ENCODE results near the gene OOSP3.
"Not testable (repeated sequence)": the region's sequence is repeated elsewhere in the genome, so short reads cannot be mapped to it uniquely, and the experiment has no call there.

The OOSP3 gene, protein sequence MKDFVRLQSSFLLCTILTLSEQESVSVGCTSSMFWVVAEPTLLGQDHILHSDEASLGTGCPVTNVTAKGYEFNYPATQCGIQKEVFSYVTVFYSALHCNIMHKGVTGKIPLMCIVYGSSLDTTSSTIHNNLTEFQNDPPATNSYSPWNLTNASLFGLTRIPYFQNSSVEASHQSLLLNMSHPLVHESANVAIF

GRCh38 chr11:59878575-59878974, at the start of gene OOSP3:
Gene OOSP3, plus strand, starts transcription at chr11:59878782. Its CDS starts 27 bp downstream, at chr11:59878809.
- no peak for DNase-seq

- DNase-seq = no peak
Observed at GRCh38 chr11:59829358-59829757, 49.2 kb upstream of the OOSP3 start.

DNA sequence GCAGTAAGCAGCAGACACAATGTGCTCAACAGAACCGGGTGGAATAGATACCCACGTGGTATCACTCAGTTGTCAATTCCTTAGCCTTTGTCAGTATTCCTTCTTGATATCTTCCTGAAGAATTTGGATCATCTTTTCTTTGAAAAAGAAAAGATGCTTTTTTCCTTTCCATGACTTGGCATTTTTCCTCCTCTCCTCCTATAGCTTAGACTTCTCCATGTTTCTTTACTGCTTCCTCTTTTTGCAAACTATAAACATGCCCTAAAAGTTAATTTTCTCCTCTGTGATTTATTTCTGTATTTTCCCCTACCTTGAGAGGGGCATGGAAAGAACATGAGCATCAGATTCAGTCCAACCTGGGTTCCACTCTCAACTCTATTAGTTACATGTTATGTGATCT, 45.0 kb upstream of the OOSP3 start:
- DNase-seq = no peak

GRCh38 chr11:59839615-59840014, 39.0 kb upstream of the OOSP3 start:
- no peak for DNase-seq

- DNase-seq = no peak
Observed at GRCh38 chr11:59841514-59841913, 37.1 kb upstream of the OOSP3 start.

DNA sequence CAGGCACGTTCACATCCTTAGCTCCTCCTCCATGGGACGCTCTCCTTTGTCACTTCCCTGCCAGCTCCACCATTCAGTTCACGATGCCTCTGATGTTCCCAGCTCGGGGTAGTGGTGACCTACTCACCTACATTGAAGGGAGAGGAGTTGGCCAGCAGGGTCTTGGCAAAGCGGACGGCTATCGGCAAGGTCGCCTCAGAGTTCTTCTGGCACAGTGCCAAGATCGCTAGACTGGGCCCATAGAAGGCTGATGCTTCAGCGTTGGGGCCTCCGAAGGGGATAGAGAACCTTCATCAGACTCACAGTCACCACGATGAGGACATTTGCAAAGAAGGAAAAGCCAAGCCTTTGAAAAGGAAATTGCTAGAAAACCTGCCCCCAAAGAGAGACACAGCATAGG, 36.3 kb upstream of the OOSP3 start:
- DNase-seq = no peak

- no peak for DNase-seq
Observed at GRCh38 chr11:59845399-59845798, 33.2 kb upstream of the OOSP3 start, which contains the start of gene CBLIF. Gene CBLIF, minus strand, starts transcription at chr11:59845499. Its CDS starts 46 bp downstream, at chr11:59845453.

- DNase-seq = no peak
Observed at GRCh38 chr11:59846556-59846955, 32.0 kb upstream of the OOSP3 start.

DNA sequence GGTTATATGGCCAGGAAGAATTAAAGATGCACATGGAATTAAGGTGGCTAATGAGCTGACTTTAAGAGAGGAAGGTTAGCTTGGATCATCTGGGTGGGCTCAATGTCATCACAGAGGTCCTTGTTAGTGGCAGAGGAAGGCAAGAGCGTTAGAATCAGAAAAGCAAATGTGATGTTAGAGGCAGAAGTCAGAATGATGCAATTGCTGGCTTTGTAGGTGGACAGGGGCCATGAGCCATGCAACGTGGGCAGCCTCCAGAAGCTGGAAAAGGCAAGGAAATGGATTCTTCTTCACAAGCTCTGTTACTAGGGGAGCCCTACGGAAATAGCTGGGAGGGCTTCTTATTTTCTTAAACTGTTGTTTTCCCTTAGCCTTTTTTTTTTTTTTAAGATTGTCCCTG, 31.0 kb upstream of the OOSP3 start:
- DNase-seq = no peak

GRCh38 chr11:59848439-59848838, 30.1 kb upstream of the OOSP3 start:
- not testable (repeated sequence) for DNase-seq

GRCh38 chr11:59849129-59849528, 29.5 kb upstream of the OOSP3 start:
- no peak for DNase-seq

DNA sequence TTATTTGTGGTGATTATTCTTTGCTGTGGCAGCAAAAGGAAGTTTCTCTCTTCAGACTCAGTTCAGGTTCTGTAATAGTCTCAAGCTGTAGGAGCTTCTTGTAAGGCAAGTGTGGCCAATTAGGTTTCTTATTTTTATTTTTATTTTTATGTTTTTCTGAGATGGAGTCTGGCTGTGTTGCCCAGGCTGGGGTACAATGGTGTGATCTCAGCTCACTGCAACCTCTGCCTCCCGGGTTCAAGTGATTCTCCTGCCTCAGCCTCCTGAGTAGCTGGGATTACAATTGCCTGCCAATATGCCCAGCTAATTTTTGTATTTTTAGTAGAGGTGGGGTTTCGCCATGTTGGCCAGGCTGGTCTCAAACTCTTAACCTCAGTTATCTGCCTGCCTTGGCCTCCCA, 29.0 kb upstream of the OOSP3 start:
- not testable (repeated sequence) for DNase-seq

GRCh38 chr11:59851416-59851815, 27.2 kb upstream of the OOSP3 start:
- not testable (repeated sequence) for DNase-seq

DNA sequence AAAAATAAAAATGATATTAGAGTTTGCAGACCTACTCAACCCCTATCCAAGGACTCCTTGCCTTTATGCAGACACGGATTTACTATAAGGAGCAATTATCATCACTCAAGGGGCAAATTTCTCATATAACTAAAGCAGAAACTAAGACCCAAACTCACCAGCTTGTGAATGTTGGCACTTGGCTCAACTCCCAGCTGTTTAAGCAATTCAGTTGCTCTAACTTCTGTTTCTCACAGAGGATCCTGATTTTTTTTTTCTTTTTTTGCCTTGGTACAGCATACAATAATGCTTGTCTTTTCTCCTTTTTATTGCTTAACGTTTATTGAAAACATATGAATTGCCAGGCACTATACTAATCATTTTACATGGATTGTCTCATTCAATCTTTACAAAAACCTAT, 23.7 kb upstream of the OOSP3 start:
- DNase-seq = no peak

DNA sequence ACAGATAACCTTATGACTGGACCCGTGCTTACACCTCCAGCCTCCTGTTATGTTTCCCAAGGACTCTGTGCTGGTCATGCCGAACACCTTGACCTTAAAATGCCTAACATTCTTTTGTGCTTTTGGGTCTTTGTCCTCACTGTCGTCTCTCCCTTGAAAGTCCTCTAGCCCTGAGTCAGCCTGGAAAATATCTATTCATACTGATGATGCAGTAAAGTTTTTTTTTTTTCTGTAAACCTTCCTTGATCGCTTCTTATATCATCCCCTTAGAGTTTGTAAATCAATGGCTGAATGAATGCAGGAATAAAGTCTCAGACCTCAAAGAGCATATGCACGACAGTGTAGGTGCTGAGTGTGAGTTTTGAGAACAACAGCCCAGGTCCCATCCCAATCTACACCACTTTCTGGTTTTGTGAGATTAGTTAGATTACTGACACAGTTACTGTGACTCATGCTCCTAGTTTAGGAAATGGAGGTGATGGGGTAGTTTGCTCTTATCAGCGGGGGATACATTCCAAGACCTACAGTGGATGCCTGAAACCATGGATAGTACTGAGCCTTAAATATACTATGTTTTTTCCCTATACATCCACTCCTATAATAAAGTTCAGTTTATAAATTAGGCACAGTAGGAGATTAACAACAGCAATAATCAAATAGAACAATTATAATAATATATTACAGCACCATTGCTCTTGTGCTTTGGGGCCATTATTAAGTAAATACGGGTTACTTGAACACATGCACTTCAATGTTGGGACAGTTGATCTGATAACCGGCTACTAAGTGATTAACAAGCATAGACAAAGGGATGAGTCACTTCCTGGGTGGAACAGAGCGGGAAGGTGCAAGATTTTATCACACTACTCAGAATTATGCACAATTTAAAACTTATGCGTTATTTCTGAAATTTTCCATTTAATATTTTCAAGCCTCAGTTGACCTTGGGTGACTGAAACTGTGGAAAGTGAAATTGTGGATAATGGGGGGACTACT, 20.8 kb upstream of the OOSP3 start:
- no peak for DNase-seq

DNA sequence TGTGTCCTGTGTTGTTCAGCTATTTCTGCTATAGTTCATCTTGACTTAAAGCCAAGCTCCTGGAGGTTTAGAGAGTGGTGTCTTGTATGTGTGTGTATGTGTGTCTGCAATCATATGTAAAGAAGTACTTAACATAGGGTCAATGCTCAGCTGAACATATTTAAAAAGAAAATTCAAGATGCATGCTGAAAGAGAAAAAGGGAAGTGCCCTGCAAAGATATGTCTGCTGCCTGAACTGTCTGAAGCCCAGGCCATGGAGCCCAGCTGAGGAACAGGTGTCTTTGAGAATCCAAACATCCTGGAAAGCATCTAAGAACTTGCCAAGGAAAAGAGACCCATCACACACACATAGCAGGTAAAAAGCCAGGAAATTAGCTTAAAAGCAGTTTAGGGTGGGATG, 18.9 kb upstream of the OOSP3 start:
- no peak for DNase-seq

- no peak for DNase-seq
Observed at GRCh38 chr11:59862252-59862651, 16.3 kb upstream of the OOSP3 start.

GRCh38 chr11:59865031-59865430, 13.6 kb upstream of the OOSP3 start:
- DNase-seq = no peak

DNA sequence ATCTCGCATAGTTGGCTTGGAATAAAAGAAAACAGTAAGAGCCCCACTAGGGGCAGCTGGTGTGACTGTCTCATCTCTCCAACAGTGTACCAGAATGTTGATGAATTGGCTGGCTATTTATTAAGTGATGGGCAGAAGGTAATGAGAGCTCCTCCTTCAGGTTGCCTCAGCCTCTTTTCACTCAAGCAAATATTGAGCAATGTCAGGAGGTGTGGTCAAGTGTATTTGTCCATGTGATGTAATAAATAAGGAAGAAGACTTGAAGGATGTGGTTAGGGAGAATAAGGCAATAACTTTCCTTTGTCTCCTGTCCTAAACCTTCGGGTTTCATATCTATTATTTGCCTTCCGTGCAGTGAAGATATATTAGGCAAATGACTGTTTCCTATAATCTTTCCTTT, 12.2 kb upstream of the OOSP3 start, which contains the start of gene TCN1:
Gene TCN1 (minus strand): TSS at position 91 of the 400 bp plus-strand sequence. CDS start 17 bp downstream, at position 74.
- no peak for DNase-seq

DNA sequence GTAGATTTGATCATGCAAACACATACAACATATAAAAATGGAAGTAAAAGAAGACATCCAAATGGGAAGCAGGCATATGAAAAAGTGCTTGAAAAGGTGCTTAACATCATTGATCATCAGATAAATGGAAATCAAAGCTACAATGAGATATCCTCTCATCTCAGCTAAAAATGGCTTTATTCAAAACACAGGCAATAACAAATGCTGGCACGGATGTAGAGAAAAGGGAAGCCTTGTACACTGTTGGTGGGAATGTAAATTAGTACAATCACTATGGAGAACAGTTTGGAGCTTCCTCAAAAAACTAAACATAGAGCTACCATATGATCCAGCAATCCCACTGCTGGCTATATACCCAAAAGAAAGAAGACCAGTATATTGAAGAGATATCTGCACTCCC, 11.7 kb upstream of the OOSP3 start:
- DNase-seq = no peak

GRCh38 chr11:59867946-59868345, 10.6 kb upstream of the OOSP3 start:
- DNase-seq = no peak

DNA sequence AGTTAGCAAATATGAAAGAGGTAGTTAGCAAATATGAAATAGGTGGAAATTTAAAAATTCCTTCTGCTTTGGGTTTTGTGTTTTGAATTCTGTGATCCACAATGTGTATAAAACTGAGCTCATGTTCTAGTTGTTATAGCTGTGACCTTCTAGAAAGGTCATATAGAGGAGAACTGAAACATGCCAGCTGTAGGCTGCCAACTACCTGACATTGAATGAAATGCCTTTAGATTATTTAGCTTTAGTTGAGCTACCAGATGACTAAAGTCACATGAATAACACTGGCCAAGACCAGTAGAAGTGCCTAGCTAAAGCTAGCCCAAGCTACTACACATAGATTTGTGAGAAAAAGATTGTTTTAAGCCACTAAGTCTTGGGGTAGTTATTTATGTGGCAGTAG, 6.5 kb upstream of the OOSP3 start:
- no peak for DNase-seq

DNA sequence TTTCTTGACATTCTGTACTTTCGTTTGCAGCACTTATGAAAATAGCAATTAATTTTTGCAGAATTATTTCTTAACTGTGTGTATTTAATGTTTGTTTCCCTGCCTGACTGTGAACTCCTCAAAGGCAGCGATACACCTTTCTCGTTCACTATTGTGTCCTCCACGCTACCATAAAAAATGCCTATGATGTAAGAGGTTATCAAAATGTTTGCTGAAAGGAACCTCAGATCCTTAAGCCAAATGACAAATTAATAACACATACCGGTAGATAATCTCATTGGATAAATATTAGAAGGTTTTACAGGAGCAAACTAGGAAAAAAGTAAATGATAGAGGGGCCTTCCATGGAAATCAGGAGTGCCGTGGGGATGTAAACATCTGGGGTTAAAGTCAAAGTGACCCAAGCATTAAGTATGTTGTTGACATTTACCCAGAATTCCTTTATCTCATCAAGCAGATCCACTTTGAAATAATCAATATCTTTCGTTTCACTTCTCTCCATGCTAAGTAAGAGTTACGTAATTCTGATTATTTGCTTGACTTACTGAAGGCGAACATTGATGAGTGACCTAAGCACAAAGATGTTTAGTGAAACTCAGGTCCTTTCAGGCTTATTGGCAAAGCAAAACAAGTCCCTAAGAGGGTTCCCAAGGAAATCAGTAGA, 2.6 kb upstream of the OOSP3 start:
- no peak for DNase-seq

All from retina (tissue), 1 donor.